CD4-positive, alpha-beta T cell treated with Interleukin-1 beta for 1 hour (primary cell): ENCODE measurements around the gene ITIH1.
A peak's percentile ranks its signal among the peaks of the same experiment; 100 is the strongest.

Experiments used
- DNase-seq, 2 donors: peaks; one replicate each; pipeline ENCODE4 v3.0.0-alpha.2; 2020 to 2022

The ITIH1 gene

DNA sequence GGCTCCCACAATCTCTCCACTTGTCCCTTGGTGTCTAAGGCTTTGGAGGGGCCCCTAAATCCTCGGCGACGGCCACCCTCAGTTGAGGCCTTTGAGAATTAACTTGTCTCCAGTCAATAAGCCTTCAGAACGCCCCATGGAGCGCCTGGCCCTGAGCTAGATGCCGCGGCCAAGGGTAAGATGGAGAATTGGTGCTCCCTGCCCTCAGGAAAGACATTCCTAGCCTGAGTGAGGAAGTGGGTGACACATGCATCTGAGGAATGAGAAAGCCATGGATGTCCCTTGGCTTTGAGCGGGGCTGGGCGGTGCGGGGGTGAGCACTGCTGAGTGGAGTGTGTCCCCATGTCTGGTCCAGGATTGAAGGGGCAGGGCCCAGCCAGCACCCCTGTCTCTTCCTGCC, 39.8 kb downstream of the ITIH1 start:
- no peak for DNase-seq

DNA sequence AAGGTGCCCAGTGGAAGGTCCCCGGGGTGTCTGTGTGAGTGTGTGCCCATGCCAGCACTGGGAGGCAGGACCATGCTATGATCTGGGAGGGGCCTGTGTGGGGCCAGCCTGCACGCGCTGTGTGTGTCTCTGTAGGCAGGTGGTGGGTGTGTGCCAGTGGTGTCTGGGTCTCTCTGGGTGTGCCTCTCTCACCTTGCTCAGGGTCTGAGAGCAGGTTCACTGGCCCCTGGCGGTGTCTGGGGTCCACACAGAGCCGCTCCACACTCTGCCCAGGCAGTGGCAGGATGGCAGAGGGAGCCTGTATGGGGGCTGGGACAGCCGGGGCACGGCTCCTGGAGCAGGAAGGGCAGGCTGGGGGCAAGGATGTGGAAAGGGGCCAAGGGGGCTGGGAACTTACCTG, 40.5 kb downstream of the ITIH1 start:
- no peak for DNase-seq

DNA sequence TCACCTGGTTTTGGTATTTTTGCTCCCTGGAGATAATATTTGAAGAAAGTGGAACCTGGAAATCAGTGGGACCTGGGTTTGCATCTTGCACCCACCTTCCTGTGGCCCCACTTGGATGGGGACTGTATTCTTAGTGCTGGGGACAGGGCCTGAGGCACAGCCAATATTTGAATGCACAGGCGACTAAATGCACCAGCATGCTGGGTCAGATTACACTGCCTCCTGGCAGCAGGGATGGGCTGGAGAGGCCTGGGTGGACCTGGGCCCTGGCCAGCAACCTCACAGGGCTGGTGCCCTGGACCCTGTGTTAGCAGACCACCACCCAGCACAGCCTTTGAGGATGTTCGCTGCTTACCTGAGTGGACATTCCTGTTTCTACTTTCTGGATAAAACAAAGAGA, 42.5 kb downstream of the ITIH1 start:
- no peak for DNase-seq

DNA sequence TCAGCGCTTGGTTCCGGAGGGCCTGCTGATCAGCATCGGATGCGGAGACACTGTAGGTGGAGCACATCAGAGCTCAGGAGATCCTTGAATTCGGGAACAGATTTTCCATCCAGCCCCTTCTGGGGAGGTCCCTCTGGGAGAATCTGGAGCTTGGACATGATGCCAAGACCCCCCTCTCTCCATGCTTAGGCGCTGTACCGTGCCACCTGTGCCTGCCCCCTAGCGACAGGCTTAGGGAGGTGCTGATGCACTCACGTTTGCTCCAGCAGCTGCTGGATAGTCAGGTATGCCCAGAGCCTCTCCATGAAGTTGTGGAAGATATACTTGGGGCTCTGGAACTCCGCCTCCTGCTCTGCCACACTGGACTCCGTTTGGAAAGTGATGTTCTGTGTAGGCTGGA, 43.3 kb downstream of the ITIH1 start:
- DNase-seq: no peak

DNA sequence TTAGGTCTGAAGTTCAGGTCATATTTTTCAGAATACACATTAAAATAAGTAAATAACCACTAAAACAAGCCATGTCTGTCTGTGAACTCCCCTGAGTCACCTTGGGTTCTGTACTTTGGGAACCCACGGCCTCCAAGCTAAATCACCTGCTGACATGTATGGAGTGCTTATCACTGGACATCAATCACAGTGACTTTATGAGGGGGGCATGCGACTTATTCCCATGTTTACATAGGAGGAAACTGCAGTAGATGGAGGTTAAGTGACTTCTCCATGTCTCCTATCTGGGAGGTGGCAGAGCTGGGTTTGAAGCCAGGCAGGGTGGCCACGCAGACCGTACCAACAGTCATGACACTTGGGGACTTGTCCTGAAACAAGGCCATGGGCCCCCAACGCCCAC, 45.0 kb downstream of the ITIH1 start:
- no peak for DNase-seq

DNA sequence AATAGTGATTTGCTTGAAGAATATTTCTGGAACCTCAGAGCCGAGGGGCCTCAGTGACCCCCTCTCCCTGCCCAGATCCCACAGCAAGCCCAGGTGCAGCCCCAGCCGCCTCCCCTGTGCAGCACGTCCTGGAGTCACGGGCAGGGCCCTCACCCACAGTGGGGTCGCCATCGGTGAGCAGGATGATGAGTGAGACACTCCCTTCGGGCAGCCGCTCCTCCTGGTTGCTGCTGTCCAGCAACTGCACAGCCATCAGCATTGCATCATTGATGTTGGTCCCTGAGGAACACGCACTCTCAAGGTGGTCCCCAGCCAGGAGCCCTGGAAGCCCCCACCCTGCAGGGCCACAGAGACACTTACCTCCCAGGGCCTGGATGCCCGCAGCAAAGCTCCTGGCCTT, 46.6 kb downstream of the ITIH1 start:
- no peak for DNase-seq

DNA sequence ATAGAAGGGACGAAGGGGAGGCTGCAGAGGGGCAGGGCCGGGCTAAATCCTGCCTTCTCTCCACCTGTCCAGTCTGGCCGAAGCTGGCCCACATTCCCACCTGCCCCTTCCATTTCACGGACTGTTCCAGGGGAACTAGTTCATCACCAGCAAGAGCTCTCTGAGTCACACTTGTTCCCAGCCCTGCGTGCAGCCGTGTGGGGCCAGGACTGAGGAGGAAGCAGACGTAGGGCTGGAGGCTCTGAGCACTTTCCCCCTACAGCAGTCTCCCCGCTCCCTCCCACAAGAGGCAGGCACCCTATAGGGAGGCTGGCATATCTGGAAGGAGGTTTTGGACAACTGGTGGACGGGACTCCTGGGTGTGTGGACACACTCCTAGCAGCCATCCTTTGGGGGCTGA, 50.0 kb downstream of the ITIH1 start:
- DNase-seq: no peak

DNA sequence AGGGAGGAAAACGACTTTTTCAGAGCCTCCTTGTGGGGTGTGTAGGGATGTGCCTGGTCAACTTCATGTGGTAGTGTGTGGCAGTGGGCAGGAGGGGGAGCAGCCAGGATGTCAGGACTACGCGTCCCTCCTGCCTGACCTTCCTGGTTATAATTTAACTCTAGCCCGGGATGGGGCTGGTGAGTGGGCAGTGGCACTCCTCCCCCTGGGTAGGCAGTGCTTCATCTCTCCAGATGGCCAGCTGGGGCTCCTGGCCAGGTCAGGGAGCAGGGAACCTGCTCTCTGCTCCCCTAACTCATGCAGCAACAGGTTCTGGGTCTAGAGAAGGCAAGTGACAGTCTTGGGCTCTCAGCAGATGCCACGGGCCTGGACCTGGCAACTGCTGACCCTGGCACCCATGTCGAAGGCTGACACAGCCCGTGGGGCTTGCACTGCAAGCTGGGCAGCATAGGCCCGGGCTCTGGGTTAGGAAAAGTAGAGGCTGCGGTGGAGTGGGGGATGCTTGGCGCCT, 50.5 kb downstream of the ITIH1 start:
- no peak for DNase-seq

DNA sequence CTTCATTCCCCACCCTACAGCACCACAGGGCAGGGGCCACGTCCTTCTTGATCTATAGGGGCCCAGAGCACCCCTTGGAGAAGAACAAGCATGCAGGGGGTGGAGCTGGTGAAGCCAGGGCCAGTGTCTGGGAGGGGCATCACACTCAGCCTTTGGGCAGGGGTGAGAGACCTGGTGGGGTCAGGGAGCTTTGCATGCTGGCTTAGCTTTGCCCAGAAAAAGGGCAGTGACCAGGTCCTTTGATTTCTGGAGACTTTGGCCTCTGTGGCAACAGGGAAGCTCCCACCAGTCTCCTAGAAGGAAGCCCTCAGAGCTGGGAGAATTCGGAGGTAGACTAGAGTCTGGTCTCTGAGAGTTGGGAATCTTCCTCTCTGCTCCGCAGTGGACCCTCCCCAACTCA, 52.1 kb downstream of the ITIH1 start:
- DNase-seq: no peak

DNA sequence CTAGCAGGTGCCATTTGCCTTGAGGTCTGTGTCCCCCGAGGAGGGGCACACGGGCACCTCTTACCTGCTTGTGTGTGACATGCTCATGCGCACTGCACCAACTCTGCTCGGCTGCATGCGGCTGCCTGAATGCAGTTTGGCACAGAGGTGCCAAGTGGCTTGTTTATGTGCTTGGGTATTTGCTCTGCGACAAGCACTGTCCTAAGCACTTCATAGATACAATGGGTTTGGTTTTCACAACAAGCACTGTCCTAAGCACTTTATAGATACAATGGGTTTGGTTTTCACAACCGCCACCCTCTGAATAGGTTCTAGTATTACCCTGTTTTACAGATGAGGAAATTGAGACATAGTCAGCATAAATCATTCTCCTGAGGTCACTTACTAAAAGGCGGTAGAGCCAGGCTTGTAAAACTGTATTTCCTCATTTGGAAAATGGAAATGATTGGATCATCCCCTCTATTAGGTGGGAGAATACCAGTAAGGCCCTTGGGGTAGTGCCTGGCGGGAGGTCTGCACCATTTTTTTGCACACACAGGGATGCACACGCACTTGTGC, 52.6 kb downstream of the ITIH1 start:
- no peak for DNase-seq

DNA sequence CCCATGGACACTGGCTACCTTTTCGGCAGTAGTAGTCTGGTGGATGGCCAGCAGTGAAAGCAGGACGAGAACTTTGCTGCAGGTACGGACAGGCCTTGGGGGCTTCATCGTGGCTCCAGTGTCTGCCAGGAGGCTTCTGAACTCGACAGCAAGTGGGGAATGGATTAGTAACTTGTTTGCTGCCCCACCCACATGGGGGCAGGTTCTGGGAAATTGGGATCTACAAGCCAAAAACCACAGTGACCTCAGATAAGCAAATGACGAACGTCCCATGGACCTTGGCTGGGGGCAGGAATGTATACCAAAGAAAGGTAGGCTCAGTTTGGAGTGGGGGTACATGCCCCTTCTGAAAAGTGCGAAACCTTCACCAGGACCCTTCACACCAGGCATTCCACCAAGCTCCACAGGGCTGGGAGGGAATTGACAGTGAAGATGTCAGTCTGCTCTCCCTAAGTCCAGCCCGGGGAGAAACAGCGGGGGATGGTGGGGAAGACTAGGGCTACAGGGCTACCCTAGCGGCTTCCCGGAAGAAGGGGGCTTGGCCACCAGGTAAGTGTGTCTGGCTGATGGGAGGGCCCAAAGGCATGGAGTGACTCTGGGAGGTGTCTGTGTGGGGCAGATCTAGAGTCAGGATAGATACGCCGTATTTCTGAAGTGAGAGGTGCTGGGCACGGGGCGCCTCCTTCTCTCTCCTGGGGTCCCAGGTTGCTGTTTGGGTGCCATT, 53.3 kb downstream of the ITIH1 start, which contains the start of gene ITIH4:
TSS of gene ITIH4 (minus strand) at position 138 of the 724 bp plus-strand sequence. CDS start at position 108, 30 bp downstream.
- DNase-seq: no peak

DNA sequence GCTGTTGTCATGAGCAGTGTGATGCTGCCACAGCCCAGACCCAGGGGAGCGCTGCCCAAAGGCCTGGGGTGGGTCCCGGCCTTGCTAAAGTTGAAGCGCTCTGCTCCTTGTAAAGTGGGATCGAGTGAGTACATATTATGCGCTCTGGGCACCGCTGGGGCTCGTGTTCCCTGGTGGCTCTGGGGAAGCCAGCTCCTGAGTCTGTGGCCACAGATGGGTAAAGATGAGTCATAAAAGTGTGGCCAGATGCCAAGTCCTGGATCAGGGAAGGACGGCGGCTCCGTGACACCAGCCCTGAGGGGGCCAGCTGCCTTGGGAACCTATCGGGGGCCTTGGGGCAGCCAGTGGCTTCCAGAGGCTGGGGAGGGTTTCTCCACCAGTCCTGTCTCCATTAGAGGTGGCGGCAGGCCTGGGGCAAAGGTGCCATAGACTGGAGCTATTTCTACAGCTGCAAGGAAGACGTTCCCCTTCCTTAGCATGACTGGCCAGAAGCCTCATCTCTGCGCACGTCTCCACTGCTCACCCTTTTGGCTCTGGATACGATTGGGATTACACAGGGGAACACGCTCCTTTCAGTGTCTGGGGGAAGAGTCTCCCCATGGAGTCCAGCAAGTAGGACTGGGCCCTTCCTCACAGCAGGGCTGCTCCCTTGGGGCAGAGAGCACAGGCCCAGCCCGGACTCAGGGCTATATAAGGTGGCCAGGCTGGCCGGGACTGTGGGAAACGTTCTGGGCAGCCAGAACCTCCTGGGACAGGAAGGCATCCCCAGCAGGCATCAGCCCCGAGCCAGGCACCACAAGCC, 54.3 kb downstream of the ITIH1 start:
- DNase-seq: no peak

DNA sequence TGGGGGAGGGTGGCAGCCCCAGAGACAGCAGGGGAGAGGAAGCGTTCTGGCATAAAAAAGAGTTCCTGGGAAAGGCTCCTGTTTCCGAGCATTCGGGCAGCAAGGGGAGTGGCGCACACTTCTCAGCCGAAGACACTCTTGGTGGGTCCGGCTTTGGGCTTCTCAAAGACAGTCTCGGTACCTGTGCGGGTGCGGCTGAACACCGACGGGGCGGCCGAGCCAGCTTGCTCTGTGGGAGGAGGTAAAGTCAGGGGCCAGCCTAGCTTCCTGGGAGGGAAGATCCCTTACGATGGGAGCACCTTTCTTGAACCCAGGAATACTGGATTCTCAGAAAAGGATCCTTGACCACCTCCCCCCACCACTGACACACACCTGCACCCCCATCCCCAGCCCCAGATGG, 55.8 kb downstream of the ITIH1 start:
- DNase-seq: no peak

DNA sequence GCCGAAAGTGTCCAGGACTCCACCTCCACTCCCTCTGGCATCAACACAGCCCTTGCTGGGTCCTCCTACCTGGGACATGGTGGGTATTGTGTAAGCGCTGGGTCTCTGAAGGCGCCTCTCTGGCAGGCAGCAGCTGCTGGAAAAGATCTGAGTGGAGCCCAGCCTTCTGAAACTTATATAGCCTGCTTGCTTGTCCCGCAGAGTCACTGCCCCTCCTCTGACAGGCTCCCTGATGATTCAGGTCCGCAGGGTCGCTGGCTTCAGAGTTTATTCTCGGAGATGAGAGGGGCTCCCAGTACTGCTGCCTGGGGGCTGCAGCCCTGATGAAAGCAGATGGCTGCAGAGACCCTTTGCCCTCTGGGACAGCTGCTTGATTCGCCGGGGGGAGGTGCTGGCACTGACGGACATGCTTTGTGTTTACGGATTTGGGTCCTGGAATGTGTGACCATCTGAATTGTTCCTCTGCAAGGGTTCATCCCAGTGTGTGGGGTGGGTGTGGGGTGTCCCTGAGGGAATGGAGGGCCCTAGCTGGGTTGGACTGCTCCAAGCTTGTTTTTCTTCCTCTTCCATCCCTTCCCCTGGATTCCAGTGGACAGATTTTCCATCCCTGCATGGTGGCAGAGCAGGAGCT, 57.6 kb downstream of the ITIH1 start, which contains the start of gene MUSTN1:
TSS of gene MUSTN1 (minus strand) at position 149 of the 631 bp plus-strand sequence. CDS start at position 78, 71 bp downstream.
- no peak for DNase-seq

DNA sequence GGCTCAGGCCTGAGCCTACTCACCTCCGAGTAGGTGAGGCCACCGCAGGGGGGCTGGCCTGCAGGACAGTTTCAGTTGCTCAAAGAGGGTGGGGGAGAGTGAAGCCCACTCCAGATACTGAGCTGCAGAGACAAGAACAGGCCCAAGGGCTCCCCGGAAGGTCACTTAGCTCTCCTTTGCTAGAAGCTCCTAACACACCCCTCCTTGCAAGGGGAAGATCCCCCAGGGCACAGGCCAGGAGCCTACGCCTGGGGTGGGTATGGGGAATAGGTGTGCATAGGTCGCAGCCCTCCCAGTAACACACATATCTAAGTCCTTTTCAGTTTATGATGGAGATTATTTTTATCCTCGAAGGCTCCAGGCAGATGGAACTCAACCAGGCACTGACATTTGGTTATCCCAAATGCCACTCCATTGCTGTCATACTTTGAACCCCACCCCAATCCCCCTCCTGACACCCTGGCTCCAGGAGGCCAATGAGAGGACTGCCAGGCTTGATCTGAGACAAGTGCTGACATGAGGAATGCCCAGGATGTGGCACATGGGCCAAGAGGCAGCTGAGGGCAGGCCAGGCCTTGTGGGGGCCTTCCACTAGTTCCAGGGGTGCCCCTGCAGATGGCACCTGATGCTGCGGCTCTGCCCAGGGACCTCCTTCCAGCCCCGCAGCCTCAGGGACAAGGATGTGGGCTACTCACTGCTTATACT, 58.5 kb downstream of the ITIH1 start:
- DNase-seq: no peak

DNA sequence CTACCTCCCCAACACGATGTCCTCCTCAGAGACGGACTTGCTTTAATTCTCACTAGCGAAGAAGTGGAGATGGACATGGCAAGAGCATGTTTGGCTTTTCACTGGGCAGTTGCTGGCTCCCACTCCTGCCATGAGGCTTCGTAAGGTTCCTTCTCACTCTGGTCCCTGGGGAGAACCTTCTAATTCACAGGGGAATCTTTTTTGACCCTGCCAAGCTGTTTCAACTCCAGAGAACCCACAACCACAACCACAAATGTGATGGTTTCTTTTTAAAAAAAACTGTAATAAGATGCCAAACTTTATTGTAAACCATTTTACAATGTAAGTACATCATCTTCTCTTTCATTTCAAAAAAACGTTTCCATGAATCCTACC, 59.1 kb downstream of the ITIH1 start:
- DNase-seq: no peak

DNA sequence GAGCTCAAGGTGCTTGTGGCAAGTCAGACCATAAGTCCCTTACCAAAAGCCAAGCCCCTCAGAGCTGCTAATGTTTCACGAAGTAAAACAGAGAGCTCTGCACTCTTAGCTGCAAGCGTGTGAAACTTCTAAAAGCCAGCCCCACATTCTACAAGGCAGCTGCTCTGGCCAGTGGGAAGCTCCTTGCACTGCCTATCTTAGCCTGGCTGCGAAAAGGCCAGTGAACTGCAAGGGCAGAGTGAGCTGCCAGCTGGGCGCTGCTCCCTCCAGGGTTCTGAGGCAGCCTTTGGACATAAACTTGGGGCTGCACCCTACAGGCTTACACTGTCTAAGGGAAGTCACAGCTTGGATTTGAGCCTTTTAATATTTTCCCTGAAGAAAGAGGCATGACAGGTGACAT, 59.6 kb downstream of the ITIH1 start:
- no peak for DNase-seq

DNA sequence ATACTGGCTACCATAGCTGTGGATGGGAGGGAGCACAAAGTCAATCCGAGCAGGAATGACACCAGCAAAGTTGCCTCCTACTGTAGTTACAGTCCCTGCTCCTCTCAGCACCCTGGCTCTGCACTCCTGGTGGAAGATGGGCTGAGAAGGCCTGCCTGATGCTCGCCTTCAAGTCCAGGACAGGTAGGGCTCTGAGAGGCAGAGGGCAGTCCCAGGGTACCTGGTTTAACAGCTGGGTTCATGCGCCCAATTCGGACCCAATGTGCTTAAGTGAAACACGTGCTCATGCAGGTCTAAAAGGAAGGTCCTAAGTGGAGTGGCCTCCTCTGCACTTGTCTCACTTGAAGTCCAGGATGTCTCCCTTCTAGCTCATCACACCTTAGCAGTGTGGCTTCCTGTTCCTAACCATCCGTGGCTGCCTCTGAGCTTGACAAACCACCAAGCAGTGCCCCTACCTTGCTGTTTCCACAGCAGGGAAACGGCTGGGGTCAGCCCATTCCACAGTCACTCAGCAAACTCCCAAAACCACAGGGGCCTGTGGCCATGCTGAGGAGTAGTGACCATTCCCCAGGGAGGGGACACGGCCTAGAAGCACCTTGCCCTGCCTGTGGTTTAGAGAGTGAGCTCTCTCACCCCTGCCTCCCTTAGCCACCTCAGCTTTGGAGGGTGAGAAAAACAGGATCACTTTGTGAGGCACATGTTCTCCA, 61.3 kb downstream of the ITIH1 start:
- DNase-seq: peak in 1 of 2 donors; percentile 23

DNA sequence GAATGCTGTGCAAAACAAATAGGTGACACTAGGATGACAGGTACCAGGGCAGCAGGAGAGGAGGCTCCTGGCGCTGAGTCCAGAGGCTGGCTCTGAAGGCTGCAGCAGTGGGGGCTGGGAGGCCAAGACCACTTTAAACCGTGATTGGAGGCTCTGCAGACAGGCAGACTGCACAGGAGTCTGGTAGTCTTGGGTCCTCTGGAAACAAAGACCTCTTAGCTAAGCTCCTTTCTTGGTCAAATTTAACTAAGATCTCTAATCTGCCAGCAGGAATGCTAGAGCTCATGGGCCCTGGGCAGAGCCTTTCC, 61.8 kb downstream of the ITIH1 start:
- no peak for DNase-seq

DNA sequence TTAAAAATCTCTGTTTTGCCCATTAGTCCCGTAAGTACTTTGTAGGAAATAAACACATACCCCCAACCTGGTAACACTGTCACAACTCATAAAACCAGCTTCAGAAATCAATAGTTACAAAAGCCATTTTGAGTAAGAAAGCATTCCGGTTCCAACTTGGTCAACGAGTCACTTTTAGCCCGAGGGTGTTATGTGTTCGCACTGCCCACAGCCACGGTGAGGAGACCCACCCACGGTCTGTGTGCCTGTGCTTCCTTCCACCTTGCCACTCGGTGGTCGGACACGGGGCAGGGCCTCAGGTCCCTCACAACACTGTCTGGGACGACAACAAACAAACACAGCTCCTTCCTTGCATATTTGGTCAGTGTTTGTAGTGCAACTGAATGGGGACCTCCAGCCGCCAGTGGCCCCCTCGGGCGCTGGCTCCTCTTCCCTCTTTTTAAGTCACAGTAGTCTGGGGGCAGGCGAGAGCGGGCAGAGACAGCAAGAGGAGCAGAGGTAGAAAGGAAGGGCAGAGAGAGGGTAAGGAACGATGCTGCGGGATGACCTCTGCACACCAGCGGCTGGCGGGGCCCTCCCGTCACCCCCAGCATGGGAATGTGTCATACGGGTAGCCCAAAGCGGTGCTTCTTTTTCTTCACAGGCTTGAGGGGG, 62.6 kb downstream of the ITIH1 start:
- DNase-seq: no peak

DNA sequence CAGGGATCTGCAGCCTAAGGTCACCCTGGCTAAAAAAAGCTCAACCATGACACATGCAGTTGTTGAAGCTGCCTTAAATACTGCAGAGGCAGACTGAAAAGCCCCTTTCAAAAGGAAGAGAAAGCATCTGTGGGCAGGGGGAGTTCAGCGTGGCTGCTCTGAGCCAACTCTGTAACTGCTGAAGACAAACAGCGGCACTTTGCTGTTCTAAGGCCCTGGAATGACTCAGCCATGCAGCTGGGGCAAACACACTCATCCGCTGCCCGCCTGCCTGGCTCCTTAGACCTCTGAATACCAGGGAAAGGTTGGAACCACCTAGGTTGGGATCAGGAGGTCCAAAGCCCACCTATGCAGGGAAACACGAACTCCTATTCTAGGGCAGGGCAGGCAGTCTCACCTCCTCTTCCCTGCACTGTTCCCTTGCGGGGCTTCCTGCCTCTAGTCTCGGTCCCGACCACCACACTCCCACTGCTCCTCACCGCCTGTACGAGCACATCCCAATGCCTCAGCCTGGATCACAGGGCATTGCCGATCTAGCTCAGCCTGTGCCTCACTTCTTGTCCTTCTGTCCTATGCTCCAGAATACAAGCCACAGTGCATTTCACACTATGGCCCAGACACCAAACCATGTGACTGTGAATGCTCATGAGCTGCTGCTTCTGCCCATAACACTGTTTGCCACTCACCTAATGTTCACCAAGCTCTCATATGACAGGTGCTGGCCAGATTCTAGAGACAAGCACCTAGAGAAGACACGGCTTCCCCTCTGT, 64.0 kb downstream of the ITIH1 start:
- no peak for DNase-seq
